K562 (cell line): ENCODE measurements around the gene SH3BP5. TPM values are rescaled to one million over a fixed set of nuclear protein-coding genes. Genes with fewer than 3 reads are reported as not detected.

Source experiments
- CSDE1 ChIP-seq, 2 experiments: fragments of 450-650 bp; IDR thresholded peaks; 2 replicates each; pipeline ENCODE4 v1.6.1; 2016; ENCODE audit warnings: mild to moderate bottlenecking in 1 of 2
- E2F3 ChIP-seq: fragments of 250-450 bp; sonication (Bioruptor Pico); IDR thresholded peaks from 2 replicates; pipeline ENCODE4 v1.4.0; 2020; ENCODE audit warnings: mild to moderate bottlenecking
- JUNB ChIP-seq: fragments of 450-650 bp; formaldehyde crosslinking; conservative IDR thresholded peaks from 2 replicates; pipeline ENCODE4 v1.4.0; 2020; ENCODE audit warnings: mild to moderate bottlenecking
- NFIC ChIP-seq: fragments of 450-650 bp; IDR thresholded peaks from 2 replicates; pipeline ENCODE4 v1.6.1; 2017; ENCODE audit warnings: mild to moderate bottlenecking, inconsistent platforms
- PHF20 ChIP-seq: fragments of 450-650 bp; IDR thresholded peaks from 2 replicates; pipeline ENCODE4 v1.6.1; 2018; ENCODE audit not compliant: partially characterized antibody
- PHTF2 ChIP-seq: fragments of 250-450 bp; sonication (Bioruptor Pico); IDR thresholded peaks from 2 replicates; pipeline ENCODE4 v1.5.0; 2021; ENCODE audit warnings: mild to moderate bottlenecking
- PML ChIP-seq: IDR thresholded peaks from 2 replicates; pipeline ENCODE4 v1.6.1; 2012; ENCODE audit warnings: low read length, inconsistent platforms
- SMARCA4 ChIP-seq: fragments of 450-650 bp; IDR thresholded peaks from 2 replicates; pipeline ENCODE4 v1.6.1; 2016
- polyA plus RNA-seq, 8 experiments: library from polyadenylated mRNA; depleted of rRNA in 4 of 8; stranded (reverse) in 5 of 8; unstranded in 3 of 8; fragments of >200 nt; fragmentation: Nextera tagmentation in 2 of 8; fragmentation: Illumina TruSeq in 1 of 8; extraction: Ambion mirVana in 2 of 8; extraction: Trizol in 1 of 8; gene quantifications; 2 replicates each; pipeline versions ENCODE4 v1.2.1 to v1.2.3, GENCODE V29; 2011 to 2014; ENCODE audit warnings: inconsistent platforms in 1 of 8, missing spikeins in 1 of 8
- total RNA-seq, 7 experiments: library from RNA; depleted of rRNA in 6 of 7; stranded (reverse); fragments of >200 nt in 6 of 7; fragmentation: Illumina TruSeq in 2 of 7; extraction: Trizol in 2 of 7; gene quantifications; 2 replicates each; pipeline versions ENCODE4 v1.2.1 to v1.2.3, GENCODE V29; 2011 to 2021; ENCODE audit warnings: low replicate concordance in 1 of 7
- TF ChIP-seq, protein P1 (sequence below), 2 experiments: fragments of 450-650 bp; IDR thresholded peaks; 2 replicates each; pipeline ENCODE4 v1.6.1; 2016; ENCODE audit warnings: mild to moderate bottlenecking in 2 of 2, borderline replicate concordance in 1 of 2, low read depth in 1 of 2, moderate library complexity in 1 of 2
- TF ChIP-seq, protein P2 (sequence below): sonication (generic); formaldehyde crosslinking; IDR thresholded peaks from 2 replicates; pipeline ENCODE4 v1.8.1; 2023; ENCODE audit warnings: mild to moderate bottlenecking, missing genetic modification reagents, moderate library complexity
- TF ChIP-seq, protein P3 (sequence below): fragments of 450-650 bp; IDR thresholded peaks from 2 replicates; pipeline ENCODE4 v1.6.1; 2016; ENCODE audit warnings: low read depth

The SH3BP5 gene
- total and polyA plus RNA-seq, 9 of the 15 experiments (the other 6 are each of a cell fraction or from before 2014, with no cell fraction given): 2.9 to 29.0 (median 14.9) TPM

DNA sequence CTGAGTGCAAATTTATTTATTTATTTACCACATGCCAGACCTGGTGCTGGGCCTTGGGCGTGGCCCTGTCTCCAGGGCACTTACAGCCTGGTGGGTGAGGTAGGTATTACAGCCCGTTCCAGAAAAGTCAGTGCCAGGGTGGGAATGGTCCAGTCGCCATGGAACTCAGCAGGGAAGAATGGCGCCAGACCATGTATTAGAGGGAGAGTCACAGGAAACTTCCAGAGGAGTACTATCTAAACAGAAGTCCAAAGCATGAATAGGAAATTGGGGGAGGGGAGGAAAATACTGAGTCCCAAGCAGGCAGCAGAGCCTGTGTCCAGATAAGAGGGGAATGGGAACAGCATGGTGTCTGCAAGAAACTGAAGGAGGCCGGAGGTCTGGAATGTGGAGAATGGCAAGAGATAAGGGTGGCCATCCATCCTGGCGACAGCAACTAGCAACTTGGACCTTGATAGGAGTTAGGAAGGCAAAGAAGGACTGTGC lies 27.0 kb downstream of the SH3BP5 start (continued):
- TF ChIP-seq, protein P1, sequence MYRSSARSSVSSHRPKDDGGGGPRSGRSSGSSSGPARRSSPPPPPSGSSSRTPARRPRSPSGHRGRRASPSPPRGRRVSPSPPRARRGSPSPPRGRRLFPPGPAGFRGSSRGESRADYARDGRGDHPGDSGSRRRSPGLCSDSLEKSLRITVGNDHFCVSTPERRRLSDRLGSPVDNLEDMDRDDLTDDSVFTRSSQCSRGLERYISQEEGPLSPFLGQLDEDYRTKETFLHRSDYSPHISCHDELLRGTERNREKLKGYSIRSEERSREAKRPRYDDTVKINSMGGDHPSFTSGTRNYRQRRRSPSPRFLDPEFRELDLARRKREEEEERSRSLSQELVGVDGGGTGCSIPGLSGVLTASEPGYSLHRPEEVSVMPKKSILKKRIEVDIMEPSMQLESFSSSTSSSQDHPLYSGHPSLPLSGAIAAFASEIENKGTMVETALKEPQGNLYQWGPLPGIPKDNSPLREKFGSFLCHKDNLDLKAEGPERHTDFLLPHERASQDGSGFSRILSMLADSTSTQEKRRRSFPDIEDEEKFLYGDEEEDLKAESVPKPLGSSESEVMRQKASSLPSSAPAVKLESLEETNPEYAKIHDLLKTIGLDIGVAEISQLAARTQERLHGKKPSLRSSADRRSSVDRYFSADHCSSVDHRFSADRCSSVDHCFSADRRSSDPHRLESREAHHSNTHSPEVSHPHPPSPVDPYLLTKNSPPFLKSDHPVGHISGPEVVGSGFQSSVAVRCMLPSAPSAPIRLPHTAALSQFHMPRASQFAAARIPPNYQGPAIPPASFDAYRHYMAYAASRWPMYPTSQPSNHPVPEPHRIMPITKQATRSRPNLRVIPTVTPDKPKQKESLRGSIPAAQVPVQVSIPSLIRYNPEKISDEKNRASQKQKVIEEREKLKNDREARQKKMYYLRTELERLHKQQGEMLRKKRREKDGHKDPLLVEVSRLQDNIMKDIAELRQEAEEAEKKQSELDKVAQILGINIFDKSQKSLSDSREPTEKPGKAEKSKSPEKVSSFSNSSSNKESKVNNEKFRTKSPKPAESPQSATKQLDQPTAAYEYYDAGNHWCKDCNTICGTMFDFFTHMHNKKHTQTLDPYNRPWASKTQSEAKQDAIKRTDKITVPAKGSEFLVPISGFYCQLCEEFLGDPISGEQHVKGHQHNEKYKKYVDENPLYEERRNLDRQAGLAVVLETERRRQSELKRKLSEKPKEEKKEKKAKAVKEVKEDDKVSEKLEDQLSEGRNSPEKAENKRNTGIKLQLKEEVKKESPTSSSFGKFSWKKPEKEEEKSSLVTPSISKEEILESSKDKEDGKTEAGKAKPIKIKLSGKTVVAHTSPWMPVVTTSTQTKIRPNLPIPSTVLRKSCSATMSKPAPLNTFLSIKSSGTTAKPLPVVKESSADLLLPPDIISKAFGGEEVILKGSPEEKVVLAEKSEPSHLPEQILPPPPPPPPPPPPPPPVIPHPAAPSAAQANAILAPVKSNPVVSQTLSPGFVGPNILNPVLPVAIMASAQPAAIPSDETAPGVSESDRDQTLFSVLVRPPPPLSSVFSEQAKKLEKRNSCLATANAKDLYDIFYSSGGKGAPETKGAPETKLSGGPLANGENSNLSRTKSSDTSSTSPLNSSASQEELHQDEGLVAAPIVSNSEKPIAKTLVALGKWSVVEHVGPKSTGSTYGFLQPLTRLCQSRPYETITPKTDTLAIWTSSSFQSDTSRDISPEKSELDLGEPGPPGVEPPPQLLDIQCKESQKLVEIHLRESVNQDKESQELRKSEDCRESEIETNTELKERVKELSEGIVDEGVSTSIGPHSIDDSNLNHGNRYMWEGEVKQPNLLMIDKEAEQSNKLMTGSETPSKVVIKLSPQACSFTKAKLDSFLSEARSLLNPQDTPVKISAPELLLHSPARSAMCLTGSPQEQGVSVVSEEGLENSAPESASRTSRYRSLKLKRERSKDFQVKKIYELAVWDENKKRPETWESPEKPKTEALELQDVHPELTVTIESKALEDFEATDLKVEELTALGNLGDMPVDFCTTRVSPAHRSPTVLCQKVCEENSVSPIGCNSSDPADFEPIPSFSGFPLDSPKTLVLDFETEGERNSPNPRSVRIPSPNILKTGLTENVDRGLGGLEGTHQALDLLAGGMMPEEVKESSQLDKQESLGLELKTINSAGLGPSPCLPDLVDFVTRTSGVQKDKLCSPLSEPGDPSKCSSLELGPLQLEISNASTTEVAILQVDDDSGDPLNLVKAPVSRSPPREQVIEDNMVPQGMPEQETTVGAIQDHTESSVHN (IDR thresholded peaks at IDR 0.05; ENCODE audit: borderline replicate concordance in 1 of 2, low read depth in 1 of 2): peak in 1 of 2 experiments; percentile 62; a peak in 1 of 4 replicates
- TF ChIP-seq E2F3 (CRISPR knock-in tag): no peak
- TF ChIP-seq, protein P2, sequence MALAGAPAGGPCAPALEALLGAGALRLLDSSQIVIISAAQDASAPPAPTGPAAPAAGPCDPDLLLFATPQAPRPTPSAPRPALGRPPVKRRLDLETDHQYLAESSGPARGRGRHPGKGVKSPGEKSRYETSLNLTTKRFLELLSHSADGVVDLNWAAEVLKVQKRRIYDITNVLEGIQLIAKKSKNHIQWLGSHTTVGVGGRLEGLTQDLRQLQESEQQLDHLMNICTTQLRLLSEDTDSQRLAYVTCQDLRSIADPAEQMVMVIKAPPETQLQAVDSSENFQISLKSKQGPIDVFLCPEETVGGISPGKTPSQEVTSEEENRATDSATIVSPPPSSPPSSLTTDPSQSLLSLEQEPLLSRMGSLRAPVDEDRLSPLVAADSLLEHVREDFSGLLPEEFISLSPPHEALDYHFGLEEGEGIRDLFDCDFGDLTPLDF (CRISPR knock-in tag): no peak
- TF ChIP-seq, protein P3, sequence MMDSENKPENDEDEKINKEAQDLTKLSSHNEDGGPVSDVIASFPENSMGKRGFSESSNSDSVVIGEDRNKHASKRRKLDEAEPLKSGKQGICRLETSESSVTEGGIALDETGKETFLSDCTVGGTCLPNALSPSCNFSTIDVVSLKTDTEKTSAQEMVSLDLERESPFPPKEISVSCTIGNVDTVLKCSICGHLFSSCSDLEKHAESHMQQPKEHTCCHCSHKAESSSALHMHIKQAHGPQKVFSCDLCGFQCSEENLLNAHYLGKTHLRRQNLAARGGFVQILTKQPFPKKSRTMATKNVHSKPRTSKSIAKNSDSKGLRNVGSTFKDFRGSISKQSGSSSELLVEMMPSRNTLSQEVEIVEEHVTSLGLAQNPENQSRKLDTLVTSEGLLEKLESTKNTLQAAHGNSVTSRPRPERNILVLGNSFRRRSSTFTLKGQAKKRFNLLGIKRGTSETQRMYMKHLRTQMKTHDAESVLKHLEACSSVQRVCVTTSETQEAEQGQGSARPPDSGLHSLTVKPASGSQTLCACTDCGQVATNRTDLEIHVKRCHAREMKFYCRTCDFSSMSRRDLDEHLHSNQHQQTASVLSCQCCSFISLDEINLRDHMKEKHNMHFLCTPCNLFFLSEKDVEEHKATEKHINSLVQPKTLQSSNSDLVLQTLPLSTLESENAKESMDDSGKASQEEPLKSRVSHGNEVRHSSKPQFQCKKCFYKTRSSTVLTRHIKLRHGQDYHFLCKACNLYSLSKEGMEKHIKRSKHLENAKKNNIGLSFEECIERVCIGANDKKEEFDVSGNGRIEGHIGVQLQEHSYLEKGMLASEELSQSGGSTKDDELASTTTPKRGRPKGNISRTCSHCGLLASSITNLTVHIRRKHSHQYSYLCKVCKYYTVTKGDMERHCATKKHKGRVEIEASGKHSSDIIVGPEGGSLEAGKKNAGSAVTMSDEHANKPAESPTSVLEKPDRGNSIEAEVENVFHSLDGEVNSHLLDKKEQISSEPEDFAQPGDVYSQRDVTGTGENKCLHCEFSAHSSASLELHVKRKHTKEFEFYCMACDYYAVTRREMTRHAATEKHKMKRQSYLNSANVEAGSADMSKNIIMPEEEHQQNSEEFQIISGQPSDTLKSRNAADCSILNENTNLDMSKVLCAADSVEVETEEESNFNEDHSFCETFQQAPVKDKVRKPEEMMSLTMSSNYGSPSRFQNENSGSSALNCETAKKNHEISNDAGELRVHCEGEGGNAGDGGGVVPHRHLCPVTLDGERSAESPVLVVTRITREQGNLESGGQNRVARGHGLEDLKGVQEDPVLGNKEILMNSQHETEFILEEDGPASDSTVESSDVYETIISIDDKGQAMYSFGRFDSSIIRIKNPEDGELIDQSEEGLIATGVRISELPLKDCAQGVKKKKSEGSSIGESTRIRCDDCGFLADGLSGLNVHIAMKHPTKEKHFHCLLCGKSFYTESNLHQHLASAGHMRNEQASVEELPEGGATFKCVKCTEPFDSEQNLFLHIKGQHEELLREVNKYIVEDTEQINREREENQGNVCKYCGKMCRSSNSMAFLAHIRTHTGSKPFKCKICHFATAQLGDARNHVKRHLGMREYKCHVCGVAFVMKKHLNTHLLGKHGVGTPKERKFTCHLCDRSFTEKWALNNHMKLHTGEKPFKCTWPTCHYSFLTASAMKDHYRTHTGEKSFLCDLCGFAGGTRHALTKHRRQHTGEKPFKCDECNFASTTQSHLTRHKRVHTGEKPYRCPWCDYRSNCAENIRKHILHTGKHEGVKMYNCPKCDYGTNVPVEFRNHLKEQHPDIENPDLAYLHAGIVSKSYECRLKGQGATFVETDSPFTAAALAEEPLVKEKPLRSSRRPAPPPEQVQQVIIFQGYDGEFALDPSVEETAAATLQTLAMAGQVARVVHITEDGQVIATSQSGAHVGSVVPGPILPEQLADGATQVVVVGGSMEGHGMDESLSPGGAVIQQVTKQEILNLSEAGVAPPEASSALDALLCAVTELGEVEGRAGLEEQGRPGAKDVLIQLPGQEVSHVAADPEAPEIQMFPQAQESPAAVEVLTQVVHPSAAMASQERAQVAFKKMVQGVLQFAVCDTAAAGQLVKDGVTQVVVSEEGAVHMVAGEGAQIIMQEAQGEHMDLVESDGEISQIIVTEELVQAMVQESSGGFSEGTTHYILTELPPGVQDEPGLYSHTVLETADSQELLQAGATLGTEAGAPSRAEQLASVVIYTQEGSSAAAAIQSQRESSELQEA: no peak
- TF ChIP-seq PML: peak; percentile 80
- peak; percentile 96 for TF ChIP-seq SMARCA4
- no peak for TF ChIP-seq JUNB (CRISPR knock-in tag)
- TF ChIP-seq PHF20: no peak
- TF ChIP-seq CSDE1 (IDR thresholded peaks at IDR 0.05): no peak
- peak; percentile 83 for TF ChIP-seq NFIC
- TF ChIP-seq PHTF2 (CRISPR knock-in tag): 0 out of 2 replicates have a peak, but pooled peaks have one; percentile 45
